Ovary (tissue), 3 donors: ENCODE results near the gene WNT16.

ENCODE experiments used
- CTCF ChIP-seq, 3 donors: fragments of 450-650 bp in 2 of 3; fragments of 200-600 bp in 1 of 3; IDR thresholded peaks; one replicate each; pipeline versions ENCODE4 v1.5.1 to v1.8.0; 2016 to 2022; ENCODE audit warnings: antibody characterized with exemption in 3 of 3, mild to moderate bottlenecking in 1 of 3
- EP300 ChIP-seq: sonication (generic); formaldehyde crosslinking; IDR thresholded peaks from one replicate; pipeline ENCODE4 v1.6.1; 2017; ENCODE audit warnings: antibody characterized with exemption
- POLR2A ChIP-seq: fragments of 450-650 bp; IDR thresholded peaks from one replicate; pipeline ENCODE4 v1.6.1; 2017; ENCODE audit warnings: antibody characterized with exemption, mild to moderate bottlenecking, moderate library complexity
- donor health status: DM: no; HTN: no; CAD: no.

GRCh38 chr7:121383235-121383910 lies 54.6 kb downstream of the WNT16 start:
- TF ChIP-seq POLR2A (no peak), CTCF (IDR thresholded peaks at IDR 0.05) (no peak), EP300 (no peak)
